Uterus (tissue), 2 donors: Measurements from ENCODE around the gene TLCD1.

Source experiments
- CTCF ChIP-seq, 4 experiments: fragments of 200-600 bp in 2 of 4; fragments of 450-650 bp in 2 of 4; sonication (generic) in 2 of 4; IDR thresholded peaks; one replicate each; pipeline ENCODE4 v1.5.1; 2016 to 2019; ENCODE audit warnings: antibody characterized with exemption in 4 of 4, mild to moderate bottlenecking in 2 of 4, moderate library complexity in 1 of 4
- POLR2A ChIP-seq, 2 donors: fragments of 450-650 bp; IDR thresholded peaks; one replicate each; pipeline ENCODE4 v1.6.1; 2016; ENCODE audit warnings: antibody characterized with exemption in 2 of 2, mild to moderate bottlenecking in 1 of 2, moderate library complexity in 1 of 2

- peak in 1 of 4 experiments; percentile 20 for TF ChIP-seq CTCF (IDR thresholded peaks at IDR 0.05)
- peak; percentile 60 to 81 for TF ChIP-seq POLR2A (IDR thresholded peaks at IDR 0.05)
Observed at GRCh38 chr17:28728364-28729200, 2.5 kb upstream of the TLCD1 start, which contains the start of gene NEK8.
